HG03342 (cell line): ENCODE measurements around the gene UBE2B.

ENCODE experiments used
- ATAC-seq: cut with Tn5 transposase; IDR thresholded peaks from one replicate; pipeline ENCODE4 v1.9.1; 2021; ENCODE audit warnings: mild to moderate bottlenecking, moderate library complexity; ENCODE audit not compliant: unreplicated experiment

UBE2B gene

GRCh38 chr5:134436523-134437339, 65.4 kb downstream of the UBE2B start:
- ATAC-seq: peak; percentile 85

- ATAC-seq: no peak
Measured at GRCh38 chr5:134437340-134437846, 66.0 kb downstream of the UBE2B start.

GRCh38 chr5:134437847-134438581, 66.6 kb downstream of the UBE2B start:
- ATAC-seq: no peak

GRCh38 chr5:134438721-134439123, 67.4 kb downstream of the UBE2B start:
- no peak for ATAC-seq

- no peak for ATAC-seq
Measured at GRCh38 chr5:134439210-134439654, 67.9 kb downstream of the UBE2B start.

GRCh38 chr5:134440201-134440755, 68.9 kb downstream of the UBE2B start:
- ATAC-seq: no peak
